ENCODE measurements around the gene VAPB. TPM values are rescaled to one million over a fixed set of nuclear protein-coding genes. Genes with fewer than 3 reads are reported as not detected.

Gene VAPB
- 51.4 to 55.6 TPM (median 54.3 TPM) in 5 replicates for total RNA-seq (2022; extraction: Qiagen RNA extraction; ENCODE audit: low read depth)

GRCh38 chr20:58388882-58389323, at the start of gene VAPB:
TSS of gene VAPB (plus strand) at chr20:58389229. CDS start at chr20:58389460, 231 bp downstream.

Other genes with a start within 250 kb of the VAPB start
- gene ANKRD60, start 160.6 kb upstream of the VAPB start, total RNA-seq (2022; extraction: Qiagen RNA extraction; ENCODE audit: low read depth), result not detected in 5 replicates
- 9.7 to 13.0 TPM (median 10.4 TPM) in 5 replicates for gene RAB22A, start 79.5 kb upstream of the VAPB start, total RNA-seq (2022; extraction: Qiagen RNA extraction; ENCODE audit: low read depth)
- 0.05 to 0.07 TPM (median 0.05 TPM) in 3 of 5 replicates, not detected in the others for gene APCDD1L, start 126.2 kb downstream of the VAPB start, total RNA-seq (2022; extraction: Qiagen RNA extraction; ENCODE audit: low read depth)

Measured in A549 treated with DMSO at 1 μM for 4 hours (cell line).